ENCODE results near the gene ADGRF5.

GRCh38 chr6:46891252-46891795 is 30.4 kb downstream of the ADGRF5 start:
- TF ChIP-seq CTCF (IDR thresholded peaks at IDR 0.05) (no peak), POLR2A (IDR thresholded peaks at IDR 0.05) (no peak)

Data from Peyer's patch (tissue), 4 donors.